C4-2B (cell line): Measurements from ENCODE around the gene TGM6.

Experiments
- H3K27ac ChIP-seq: fragments of 450-650 bp; 2 replicates; pipeline ENCODE4 v1.5.1; 2017
- CTCF ChIP-seq: fragments of 450-650 bp; conservative IDR thresholded peaks from 2 replicates; pipeline ENCODE4 v1.5.1; 2017; ENCODE audit warnings: mild to moderate bottlenecking
- ZFX ChIP-seq: fragments of 450-650 bp; IDR thresholded peaks from 2 replicates; pipeline ENCODE4 v1.6.1; 2017

TGM6 gene

GRCh38 chr20:2470423-2471193 is 89.9 kb downstream of the TGM6 start, which contains the start of gene SNRPB:
Gene SNRPB, minus strand, starts transcription at chr20:2470789. Its CDS starts 99 bp downstream, at chr20:2470690.
- peak within 1 kb of the TSS; percentile 94 for H3K27ac ChIP-seq
- peak; percentile 99 for TF ChIP-seq ZFX
- TF ChIP-seq CTCF = no peak

- TF ChIP-seq CTCF = no peak
- no peak for TF ChIP-seq ZFX
- H3K27ac ChIP-seq = no peak overlapping the region
Observed at GRCh38 chr20:2473516-2473915, 92.8 kb downstream of the TGM6 start.

GRCh38 chr20:2475850-2476741 is 95.4 kb downstream of the TGM6 start:
- H3K27ac ChIP-seq = no peak overlapping the region
- TF ChIP-seq ZFX (no peak), CTCF (no peak)

- TF ChIP-seq ZFX (no peak), CTCF (peak; percentile 39)
- no peak overlapping the region for H3K27ac ChIP-seq
Observed at GRCh38 chr20:2476742-2477615, 96.3 kb downstream of the TGM6 start.

GRCh38 chr20:2480381-2480780 is 99.7 kb downstream of the TGM6 start:
- H3K27ac ChIP-seq = no peak overlapping the region
- TF ChIP-seq CTCF (no peak), ZFX (no peak)
